ENCODE measurements around the gene BCAM. TPM values are rescaled to one million over a fixed set of nuclear protein-coding genes. Genes with fewer than 3 reads are reported as not detected.

Gene BCAM, protein sequence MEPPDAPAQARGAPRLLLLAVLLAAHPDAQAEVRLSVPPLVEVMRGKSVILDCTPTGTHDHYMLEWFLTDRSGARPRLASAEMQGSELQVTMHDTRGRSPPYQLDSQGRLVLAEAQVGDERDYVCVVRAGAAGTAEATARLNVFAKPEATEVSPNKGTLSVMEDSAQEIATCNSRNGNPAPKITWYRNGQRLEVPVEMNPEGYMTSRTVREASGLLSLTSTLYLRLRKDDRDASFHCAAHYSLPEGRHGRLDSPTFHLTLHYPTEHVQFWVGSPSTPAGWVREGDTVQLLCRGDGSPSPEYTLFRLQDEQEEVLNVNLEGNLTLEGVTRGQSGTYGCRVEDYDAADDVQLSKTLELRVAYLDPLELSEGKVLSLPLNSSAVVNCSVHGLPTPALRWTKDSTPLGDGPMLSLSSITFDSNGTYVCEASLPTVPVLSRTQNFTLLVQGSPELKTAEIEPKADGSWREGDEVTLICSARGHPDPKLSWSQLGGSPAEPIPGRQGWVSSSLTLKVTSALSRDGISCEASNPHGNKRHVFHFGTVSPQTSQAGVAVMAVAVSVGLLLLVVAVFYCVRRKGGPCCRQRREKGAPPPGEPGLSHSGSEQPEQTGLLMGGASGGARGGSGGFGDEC
- 24.4 and 65.4 TPM in 2 replicates for total RNA-seq

DNA sequence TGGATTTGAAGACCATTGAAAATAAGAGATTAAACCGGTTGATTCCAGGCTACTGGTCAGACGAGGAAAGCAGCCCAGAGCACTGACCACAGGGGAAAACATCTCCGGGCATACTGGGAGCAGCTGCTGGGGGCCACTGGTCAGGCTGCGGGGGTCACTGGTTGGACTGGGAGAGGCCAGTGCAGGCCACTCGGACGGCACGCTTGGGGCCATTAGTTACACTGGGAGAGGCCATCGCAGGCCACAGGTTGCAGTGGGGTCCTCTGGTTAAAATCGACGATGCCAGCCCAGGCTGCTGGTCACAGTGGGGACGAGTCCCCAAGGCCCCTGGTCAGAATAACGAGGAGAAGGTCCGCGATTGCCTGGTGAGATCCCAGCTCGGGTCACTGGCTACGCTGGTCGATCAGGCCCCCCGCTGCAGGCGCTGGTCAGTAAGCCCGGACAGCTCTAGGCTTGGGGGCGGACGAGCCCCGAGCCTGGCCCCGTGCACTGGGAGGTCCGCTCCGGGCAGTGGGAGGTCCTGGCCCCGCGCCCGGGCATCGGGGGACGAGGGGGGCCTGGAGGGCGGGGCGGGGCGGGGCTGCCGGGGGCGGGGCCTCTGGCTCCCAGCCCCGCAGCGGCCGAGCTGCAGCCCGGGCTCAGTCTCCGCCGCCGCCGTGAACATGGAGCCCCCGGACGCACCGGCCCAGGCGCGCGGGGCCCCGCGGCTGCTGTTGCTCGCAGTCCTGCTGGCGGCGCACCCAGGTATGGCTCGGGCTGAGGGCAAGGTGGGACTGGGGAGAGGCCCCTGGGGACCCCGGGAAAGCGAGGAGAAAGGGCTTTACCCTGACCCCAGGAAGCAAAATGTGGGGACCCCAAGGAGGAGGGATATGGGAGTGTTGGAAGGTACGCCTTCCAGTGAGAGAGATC lies at the start of gene BCAM:
BCAM (plus strand) TSS at position 641 of the 909 bp plus-strand sequence; CDS start at position 663, 22 bp downstream.

DNA sequence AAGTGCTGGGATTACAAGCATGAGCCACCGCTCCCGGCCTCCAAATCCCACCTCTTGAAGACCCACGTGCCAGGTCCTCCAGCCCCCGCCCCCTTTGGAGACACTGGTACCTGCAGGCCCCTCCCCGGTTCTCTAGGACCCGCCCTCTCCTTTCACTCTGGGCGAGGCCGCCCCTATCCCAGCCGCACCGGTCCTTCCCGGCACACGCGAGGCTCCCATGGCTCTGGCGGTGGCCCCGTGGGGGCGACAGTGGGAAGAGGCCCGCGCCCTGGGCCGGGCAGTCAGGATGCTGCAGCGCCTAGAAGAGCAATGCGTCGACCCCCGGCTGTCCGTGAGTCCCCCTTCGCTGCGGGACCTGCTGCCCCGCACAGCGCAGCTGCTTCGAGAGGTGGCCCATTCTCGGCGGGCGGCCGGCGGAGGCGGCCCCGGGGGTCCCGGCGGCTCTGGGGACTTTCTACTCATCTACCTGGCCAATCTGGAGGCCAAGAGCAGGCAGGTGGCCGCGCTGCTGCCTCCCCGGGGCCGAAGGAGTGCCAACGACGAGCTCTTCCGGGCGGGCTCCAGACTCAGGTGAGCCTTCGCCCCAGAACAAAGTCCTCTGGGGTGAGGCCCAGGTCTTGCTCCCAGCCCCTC lies 31.1 kb upstream of the BCAM start, which contains the start of gene CBLC:
CBLC (plus strand) TSS at position 176 of the 633 bp plus-strand sequence; CDS start at position 218, 42 bp downstream.

DNA sequence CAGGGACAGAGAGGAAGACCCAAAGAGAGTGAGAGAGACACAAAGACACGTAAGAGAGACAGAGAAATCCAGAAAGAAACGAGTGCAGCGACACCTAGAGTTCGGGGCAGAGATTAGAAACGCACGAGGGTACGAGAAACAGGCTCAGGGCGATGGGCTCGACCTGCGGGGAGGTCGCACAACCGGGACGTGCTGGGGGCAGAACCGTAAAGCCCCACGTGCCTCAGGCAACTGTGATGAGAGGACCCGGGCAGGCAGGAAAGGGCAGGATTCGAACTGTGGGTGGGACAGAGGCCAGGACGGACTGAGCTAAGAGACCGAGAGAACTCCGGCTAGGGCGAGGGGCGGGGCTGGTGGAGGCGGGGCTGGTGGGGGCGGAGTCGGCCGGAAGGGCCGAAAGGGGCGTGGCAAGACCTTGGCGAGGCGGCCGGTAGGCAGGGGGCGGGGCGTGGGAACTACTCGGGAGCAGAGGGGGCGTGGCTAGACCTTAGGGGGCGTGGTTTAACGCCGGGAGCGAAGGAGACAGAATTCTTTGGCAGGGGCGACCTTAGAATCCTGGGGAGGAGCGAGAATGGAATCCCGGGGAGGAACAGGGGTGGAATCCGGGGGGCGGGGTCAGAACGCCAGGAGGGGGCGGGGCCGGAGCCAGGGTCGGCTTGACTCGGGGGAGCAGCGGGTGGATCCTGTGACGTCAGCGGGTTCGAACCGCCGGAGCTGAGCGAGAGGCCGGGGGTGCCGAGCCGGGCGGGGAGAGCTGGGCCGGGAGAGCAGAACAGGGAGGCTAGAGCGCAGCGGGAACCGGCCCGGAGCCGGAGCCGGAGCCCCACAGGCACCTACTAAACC lies 36.9 kb downstream of the BCAM start, which contains the start of gene NECTIN2:
NECTIN2 (plus strand) TSS at position 686 of the 843 bp plus-strand sequence. CDS start 229 bp downstream, outside the sequence.

Other genes with a start within 250 kb of the BCAM start
- gene IGSF23, start 195.5 kb upstream of the BCAM start, total RNA-seq: 0.38 TPM in 1 of 2 replicates, not detected in the other
- 50.2 and 262 TPM in 2 replicates for gene PVR, start 165.2 kb upstream of the BCAM start, total RNA-seq
- 0.49 and 3.7 TPM in 2 replicates for gene CEACAM19, start 137.6 kb upstream of the BCAM start, total RNA-seq
- gene CEACAM16, start 110.0 kb upstream of the BCAM start, total RNA-seq: 0.16 TPM in 1 of 2 replicates, not detected in the other
- gene BCL3, start 60.4 kb upstream of the BCAM start, total RNA-seq: 4.0 and 6.7 TPM in 2 replicates
- gene CBLC, start 31.2 kb upstream of the BCAM start, total RNA-seq: 0.06 TPM in 1 of 2 replicates, not detected in the other
- gene NECTIN2, start 37.2 kb downstream of the BCAM start, total RNA-seq: 115 and 167 TPM in 2 replicates
- gene TOMM40, start 82.2 kb downstream of the BCAM start, total RNA-seq: 40.5 and 54.6 TPM in 2 replicates
- 2.4 and 3.8 TPM in 2 replicates for gene APOE, start 96.7 kb downstream of the BCAM start, total RNA-seq
- 0.31 and 1.5 TPM in 2 replicates for gene APOC1, start 105.5 kb downstream of the BCAM start, total RNA-seq
- gene APOC4, start 133.1 kb downstream of the BCAM start, total RNA-seq: not detected in 2 replicates
- gene APOC2, start 136.9 kb downstream of the BCAM start, total RNA-seq: not detected in 2 replicates
- gene CLPTM1, start 146.3 kb downstream of the BCAM start, total RNA-seq: 30.1 and 60.6 TPM in 2 replicates
- 7.9 and 21.5 TPM in 2 replicates for gene RELB, start 192.4 kb downstream of the BCAM start, total RNA-seq
- gene CLASRP, start 229.9 kb downstream of the BCAM start, total RNA-seq: 5.8 and 20.6 TPM in 2 replicates